Endothelial cell of umbilical vein (primary cell): ENCODE data around the gene MED6. TPM values are rescaled to one million over a fixed set of nuclear protein-coding genes. Genes with fewer than 3 reads are reported as not detected.

ENCODE experiments used
- BruUV-seq: library from RNA; stranded (reverse); fragments of 400-500 nt; replicated peaks from 2 replicates; lab custom pipeline; 2021; lab: Mats Ljungman, UMichigan
- CTCF ChIA-PET: fragments of 300-600, 350-600 bp; sonication (Branson Sonifier 250); formaldehyde crosslinking; loops from one replicate; lab custom pipeline; 2021; ENCODE audit warnings: antibody characterized with exemption, inconsistent platforms; lab: Charles Lee
- POLR2A ChIA-PET: fragments of 300-600, 350-600 bp; sonication (Branson Sonifier 250); formaldehyde crosslinking; loops from one replicate; lab custom pipeline; 2021; ENCODE audit warnings: antibody characterized with exemption, inconsistent platforms; lab: Charles Lee
- DNase-seq: peaks from one replicate; pipeline ENCODE4 v3.0.0-alpha.2; 2011; ENCODE audit warnings: low read depth, low spot score
- FAIRE-seq: peaks from 2 replicates; lab custom pipeline; 2011; peaks lifted over from hg19 to GRCh38; lab: Jason Lieb, UNC
- H2AFZ ChIP-seq: 2 replicates; pipeline ENCODE4 v1.6.0; 2012; ENCODE audit warnings: low read depth, low read length, control low read depth, inconsistent platforms
- H3K27ac ChIP-seq: 2 replicates; pipeline ENCODE4 v1.5.1; 2011; ENCODE audit warnings: low read depth, mild to moderate bottlenecking, control low read depth, low read length, moderate library complexity; ENCODE audit not compliant: insufficient read depth
- H3K27me3 ChIP-seq, 2 experiments: 2 replicates each; pipeline versions ENCODE4 v1.6.0 to v1.6.1; 2011; ENCODE audit warnings: low read length in 2 of 2, mixed read lengths in 1 of 2; ENCODE audit not compliant: control insufficient read depth in 2 of 2, insufficient read depth in 2 of 2
- H3K36me3 ChIP-seq, 2 experiments: 2 replicates in 1 of 2; 3 replicates in 1 of 2; pipeline ENCODE4 v1.5.1; 2011; ENCODE audit warnings: low read length in 2 of 2, mild to moderate bottlenecking in 1 of 2, moderate library complexity in 1 of 2; ENCODE audit not compliant: control insufficient read depth in 2 of 2, insufficient read depth in 2 of 2; ENCODE audit errors: extremely low read depth in 1 of 2
- H3K4me1 ChIP-seq: 3 replicates; pipeline ENCODE4 v1.5.1; 2011; ENCODE audit warnings: mild to moderate bottlenecking, low read length; ENCODE audit not compliant: control insufficient read depth, insufficient read depth; ENCODE audit errors: extremely low read depth
- H3K4me2 ChIP-seq: 2 replicates; pipeline ENCODE4 v1.6.1; 2011; ENCODE audit warnings: low read length, control low read depth, mixed read lengths; ENCODE audit not compliant: insufficient read depth
- H3K4me3 ChIP-seq, 3 experiments: fragments of 200-600 bp in 1 of 3; sonication (generic), shearing (Covaris generic) in 1 of 3; replicated peaks in 1 of 3; 2 replicates each; pipeline ENCODE4 v1.5.1; 2011 to 2016; ENCODE audit warnings: control low read depth in 3 of 3, low read length in 3 of 3, mild to moderate bottlenecking in 2 of 3, inconsistent platforms in 1 of 3, low read depth in 1 of 3, moderate library complexity in 1 of 3; ENCODE audit not compliant: insufficient read depth in 1 of 3
- H3K79me2 ChIP-seq: 2 replicates; pipeline ENCODE4 v1.6.0; 2012; ENCODE audit warnings: low read length, inconsistent platforms; ENCODE audit not compliant: control insufficient read depth, insufficient read depth
- H3K9ac ChIP-seq: replicated peaks from 2 replicates; pipeline ENCODE3; 2011; ENCODE audit warnings: low read length, control low read depth; ENCODE audit not compliant: insufficient read depth; ENCODE audit errors: extremely low read depth
- H3K9me1 ChIP-seq: replicated peaks from 3 replicates; pipeline ENCODE4 v1.6.0; 2011; ENCODE audit warnings: mild to moderate bottlenecking, low read length; ENCODE audit not compliant: control insufficient read depth, insufficient read depth; ENCODE audit errors: extremely low read depth
- H3K9me3 ChIP-seq: replicated peaks from 2 replicates; pipeline ENCODE4 v1.5.1; 2012; ENCODE audit warnings: low read length, inconsistent platforms; ENCODE audit not compliant: control insufficient read depth, insufficient read depth
- H4K20me1 ChIP-seq: replicated peaks from 2 replicates; pipeline ENCODE3; 2011; ENCODE audit warnings: mild to moderate bottlenecking, low read length; ENCODE audit not compliant: control insufficient read depth, insufficient read depth; ENCODE audit errors: extremely low read depth
- CTCF ChIP-seq, 2 donors: IDR thresholded peaks; 1 replicate in 1 of 2; 2 replicates in 1 of 2; pipeline ENCODE4 v1.5.1; 2011; ENCODE audit warnings: low read length in 2 of 2, mild to moderate bottlenecking in 2 of 2, moderate library complexity in 2 of 2, control low read depth in 1 of 2, inconsistent platforms in 1 of 2, low read depth in 1 of 2; ENCODE audit not compliant: insufficient read depth in 1 of 2; ENCODE audit errors: extremely low read depth in 1 of 2
- EZH2 ChIP-seq: IDR thresholded peaks from 2 replicates; pipeline ENCODE4 v1.6.1; 2012; ENCODE audit warnings: borderline replicate concordance, low read depth, mild to moderate bottlenecking, moderate library complexity, low read length, inconsistent platforms; ENCODE audit not compliant: severe bottlenecking
- FOS ChIP-seq: IDR thresholded peaks from 2 replicates; pipeline ENCODE4 v1.6.1; 2011; ENCODE audit warnings: mild to moderate bottlenecking, low read length, moderate library complexity, borderline replicate concordance; ENCODE audit not compliant: insufficient read depth
- GATA2 ChIP-seq: IDR thresholded peaks from 2 replicates; pipeline ENCODE4 v1.7.0; 2011; ENCODE audit warnings: low read depth, mild to moderate bottlenecking, moderate library complexity, mixed read lengths, low read length; ENCODE audit not compliant: insufficient read length, insufficient read depth
- JUN ChIP-seq: IDR thresholded peaks from 2 replicates; pipeline ENCODE4 v1.6.1; 2011; ENCODE audit warnings: borderline replicate concordance, low read depth; ENCODE audit not compliant: insufficient read length, insufficient read depth
- MYC ChIP-seq: IDR thresholded peaks from one replicate; pipeline ENCODE4 v1.6.1; 2011; ENCODE audit warnings: mild to moderate bottlenecking, low read depth, low read length
- POLR2AphosphoS5 ChIP-seq: IDR thresholded peaks from 2 replicates; pipeline ENCODE4 v1.6.1; 2012; ENCODE audit warnings: low read depth, mild to moderate bottlenecking, control low read depth, low read length, moderate library complexity; ENCODE audit not compliant: insufficient read depth
- dilution Hi-C: fragments of 300-500 bp; cut with MboI; formaldehyde crosslinking; loops from one replicate; pipeline ENCODE4 v1.15.0; 2019; ENCODE audit warnings: low sequenced_read_pairs; ENCODE audit not compliant: extremely low pct_ligation_motif_present
- intact Hi-C: fragments of 100-400 bp; cut with micrococcal nuclease; formaldehyde crosslinking; loops from one replicate; pipeline ENCODE4 v1.10.0; 2022
- polyA plus RNA-seq, 4 experiments: library from polyadenylated mRNA; depleted of rRNA in 3 of 4; stranded (reverse) in 3 of 4; unstranded in 1 of 4; fragments of >200 nt; gene quantifications; 2 replicates each; pipeline versions ENCODE4 v1.2.1 to v1.2.3, GENCODE V29; 2011 to 2012; ENCODE audit warnings: missing spikeins in 1 of 4
- total RNA-seq: library from RNA; stranded (reverse); gene quantifications from 2 replicates; pipeline ENCODE4 v1.2.3, GENCODE V29; 2021
- TF ChIP-seq, protein P1 (sequence below): IDR thresholded peaks from 2 replicates; pipeline ENCODE4 v1.6.1; 2011; ENCODE audit not compliant: insufficient read depth, insufficient read length

Gene MED6
- total and polyA plus RNA-seq, 2 donors (not counting 3 experiments of a cell fraction or from before 2014, with no cell fraction given): 22.8 to 41.5 TPM

GRCh38 chr14:70563417-70563816 lies 37.0 kb downstream of the MED6 start:
- FAIRE-seq (no peak), DNase-seq (no peak)
- ChIA-PET CTCF (no interaction called here), POLR2A (no interaction called here)
- Histone ChIP-seq H3K79me2 (no peaks in the 10 kb centered on the region), H3K4me1 (no peaks in the 10 kb centered on the region), H3K9me1 (no peaks in the 10 kb centered on the region), H3K4me3 (no peak overlapping the region), H3K27ac (no peak overlapping the region), H4K20me1 (peaks cover 2% of the 10 kb centered on the region), H3K9ac (no peak overlapping the region), H3K9me3 (no peaks in the 10 kb centered on the region), H2AFZ (no peak overlapping the region), H3K27me3 (no peaks in the 10 kb centered on the region), H3K36me3 (no peaks in the 10 kb centered on the region), H3K4me2 (no peak overlapping the region)
- BruUV-seq: no TSS peak
- dilution Hi-C loops (no loop called here), intact Hi-C loops (loop anchor here (10.0 kb wide), 1 partner anchor 379 kb away; the partner anchor contains the start of gene SLC8A3)
- TF ChIP-seq, protein P1, sequence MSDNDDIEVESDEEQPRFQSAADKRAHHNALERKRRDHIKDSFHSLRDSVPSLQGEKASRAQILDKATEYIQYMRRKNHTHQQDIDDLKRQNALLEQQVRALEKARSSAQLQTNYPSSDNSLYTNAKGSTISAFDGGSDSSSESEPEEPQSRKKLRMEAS: no peak
- TF ChIP-seq GATA2 (no peak), JUN (no peak), EZH2 (no peak), FOS (no peak), CTCF (IDR thresholded peaks at IDR 0.05; ENCODE audit: extremely low read depth in 1 of 2, insufficient read depth in 1 of 2, low read depth in 1 of 2, low read length in 2 of 2) (no peak), MYC (no peak), POLR2AphosphoS5 (no peak)
